ES-I3 (cell line): ENCODE results near the gene PRXL2C.

Experiments
- H3K36me3 ChIP-seq: 2 replicates; pipeline ENCODE4 v1.6.1; 2013; ENCODE audit warnings: mild to moderate bottlenecking, low read length, control low read depth, moderate library complexity; ENCODE audit not compliant: insufficient read depth
- H3K4me1 ChIP-seq: 2 replicates; pipeline ENCODE4 v1.6.1; 2013; ENCODE audit warnings: mild to moderate bottlenecking, control low read depth, low read length; ENCODE audit not compliant: insufficient read depth
- H3K9ac ChIP-seq: 2 replicates; pipeline ENCODE4 v1.6.1; 2013; ENCODE audit warnings: low read depth, mild to moderate bottlenecking, low read length, moderate library complexity
- H3K9me3 ChIP-seq: 2 replicates; pipeline ENCODE4 v1.6.1; 2013; ENCODE audit warnings: mild to moderate bottlenecking, low read length, moderate library complexity; ENCODE audit not compliant: control insufficient read depth, insufficient read depth

Gene PRXL2C

GRCh38 chr9:96611302-96611701 is 43.8 kb downstream of the PRXL2C start:
- Histone ChIP-seq H3K36me3 (no peaks in the 10 kb centered on the region), H3K4me1 (peaks cover 19% of the 10 kb centered on the region), H3K9me3 (no peaks in the 10 kb centered on the region), H3K9ac (no peak overlapping the region)

GRCh38 chr9:96609732-96610131 is 45.4 kb downstream of the PRXL2C start:
- H3K9me3 ChIP-seq, result no peaks in the 10 kb centered on the region
- H3K36me3 ChIP-seq, result no peaks in the 10 kb centered on the region

GRCh38 chr9:96607971-96608370 is 47.1 kb downstream of the PRXL2C start:
- no peaks in the 10 kb centered on the region for H3K36me3 ChIP-seq
- H3K9me3 ChIP-seq, result no peaks in the 10 kb centered on the region
- no peak overlapping the region for H3K9ac ChIP-seq
- H3K4me1 ChIP-seq, result peaks cover 18% of the 10 kb centered on the region

More at GRCh38 chr9:96609732-96610131, 45.4 kb downstream of the PRXL2C start:
- Histone ChIP-seq H3K4me1 (peaks cover 24% of the 10 kb centered on the region), H3K9ac (no peak overlapping the region)

GRCh38 chr9:96605328-96605727 is 49.8 kb downstream of the PRXL2C start:
- Histone ChIP-seq H3K4me1 (peaks cover 5% of the 10 kb centered on the region; the same call in 1 of the 2 replicates), H3K9ac (no peak overlapping the region), H3K36me3 (no peaks in the 10 kb centered on the region), H3K9me3 (no peaks in the 10 kb centered on the region)

- no peak overlapping the region for H3K9ac ChIP-seq
- H3K36me3 ChIP-seq, result no peaks in the 10 kb centered on the region
- H3K4me1 ChIP-seq, result peaks cover 5% of the 10 kb centered on the region; the same call in 1 of the 2 replicates
- no peaks in the 10 kb centered on the region for H3K9me3 ChIP-seq
Measured at GRCh38 chr9:96604004-96604319, 51.2 kb downstream of the PRXL2C start.

- peaks cover 5% of the 10 kb centered on the region; the same call in 1 of the 2 replicates for H3K4me1 ChIP-seq
Measured at GRCh38 chr9:96603305-96604003, 51.7 kb downstream of the PRXL2C start.

GRCh38 chr9:96599298-96599697 is 55.8 kb downstream of the PRXL2C start:
- no peaks in the 10 kb centered on the region for H3K9me3 ChIP-seq
- no peaks in the 10 kb centered on the region for H3K4me1 ChIP-seq
- H3K36me3 ChIP-seq, result no peaks in the 10 kb centered on the region
- H3K9ac ChIP-seq, result no peak overlapping the region

More at GRCh38 chr9:96603305-96604003, 51.7 kb downstream of the PRXL2C start:
- H3K9ac ChIP-seq, result no peak overlapping the region
- no peaks in the 10 kb centered on the region for H3K36me3 ChIP-seq
- H3K9me3 ChIP-seq, result no peaks in the 10 kb centered on the region

GRCh38 chr9:96596601-96597111 is 58.5 kb downstream of the PRXL2C start:
- no peaks in the 10 kb centered on the region for H3K36me3 ChIP-seq
- no peaks in the 10 kb centered on the region for H3K4me1 ChIP-seq
- H3K9me3 ChIP-seq, result no peaks in the 10 kb centered on the region

More at GRCh38 chr9:96596601-96597111, 58.5 kb downstream of the PRXL2C start:
- H3K9ac ChIP-seq, result no peak overlapping the region
